NOMO-1 treated with DMSO at 0.1 percent for 48 hours (cell line): ENCODE results near the gene COL24A1.
A peak's percentile ranks its signal among the peaks of the same experiment; 100 is the strongest.
"Not testable (repeated sequence)": the region's sequence is repeated elsewhere in the genome, so short reads cannot be mapped to it uniquely, and the experiment has no call there.

Experiments
- DNase-seq: peaks from one replicate; lab custom pipeline; 2025; ENCODE audit not compliant: unreplicated experiment; lab: John Stamatoyannopoulos, UW

The COL24A1 gene

GRCh38 chr1:85998105-85998855 lies 158.3 kb downstream of the COL24A1 start:
- DNase-seq, result no peak

- peak; percentile 75 for DNase-seq
Measured at GRCh38 chr1:85992791-85993190, 163.8 kb downstream of the COL24A1 start.

- DNase-seq, result peak; percentile 81
Measured at GRCh38 chr1:85991261-85991660, 165.3 kb downstream of the COL24A1 start.

- no peak for DNase-seq
Measured at GRCh38 chr1:85984636-85985035, 171.9 kb downstream of the COL24A1 start.

- no peak for DNase-seq
Measured at GRCh38 chr1:85983316-85983715, 173.3 kb downstream of the COL24A1 start.

GRCh38 chr1:85976516-85977205 lies 179.9 kb downstream of the COL24A1 start:
- DNase-seq, result no peak

- no peak for DNase-seq
Measured at GRCh38 chr1:85975912-85976371, 180.6 kb downstream of the COL24A1 start.

GRCh38 chr1:85962457-85962856 lies 194.1 kb downstream of the COL24A1 start:
- no peak for DNase-seq

GRCh38 chr1:85957760-85958159 lies 198.8 kb downstream of the COL24A1 start:
- DNase-seq, result no peak

GRCh38 chr1:85955218-85955617 lies 201.4 kb downstream of the COL24A1 start:
- DNase-seq, result not testable (repeated sequence)

- no peak for DNase-seq
Measured at GRCh38 chr1:85952460-85952859, 204.1 kb downstream of the COL24A1 start.

- no peak for DNase-seq
Measured at GRCh38 chr1:85947186-85947585, 209.4 kb downstream of the COL24A1 start.

- no peak for DNase-seq
Measured at GRCh38 chr1:85943945-85944344, 212.6 kb downstream of the COL24A1 start.

- no peak for DNase-seq
Measured at GRCh38 chr1:85943526-85943925, 213.0 kb downstream of the COL24A1 start.

GRCh38 chr1:85940656-85941306 lies 215.8 kb downstream of the COL24A1 start:
- no peak for DNase-seq

GRCh38 chr1:85938829-85939228 lies 217.7 kb downstream of the COL24A1 start:
- no peak for DNase-seq

GRCh38 chr1:85936470-85936869 lies 220.1 kb downstream of the COL24A1 start:
- DNase-seq, result no peak

GRCh38 chr1:85936057-85936456 lies 220.5 kb downstream of the COL24A1 start:
- DNase-seq, result no peak

- no peak for DNase-seq
Measured at GRCh38 chr1:85935234-85935633, 221.3 kb downstream of the COL24A1 start.

GRCh38 chr1:85934516-85934915 lies 222.1 kb downstream of the COL24A1 start:
- DNase-seq, result no peak

- no peak for DNase-seq
Measured at GRCh38 chr1:85933961-85934360, 222.6 kb downstream of the COL24A1 start.

- no peak for DNase-seq
Measured at GRCh38 chr1:85911742-85912141, 244.8 kb downstream of the COL24A1 start.
